Stimulated activated CD4-positive, alpha-beta T cell treated with anti-CD3 and anti-CD28 coated beads, TNF-alpha, amount 100 ng/mL, for 1 hour (primary cell): ENCODE data around the gene PHOX2A.
"Not testable (repeated sequence)": the region's sequence is repeated elsewhere in the genome, so short reads cannot be mapped to it uniquely, and the experiment has no call there.

Experiments used
- DNase-seq, 3 donors: peaks; one replicate each; pipeline ENCODE4 v3.0.0-alpha.2; 2020; ENCODE audit warnings: low read depth in 3 of 3, low spot score in 1 of 3

The PHOX2A gene

GRCh38 chr11:72244060-72244360 lies at the start of gene PHOX2A:
Gene PHOX2A (minus strand): TSS chr11:72244176. CDS start chr11:72244004, 172 bp downstream.
- DNase-seq, result no peak

- DNase-seq, result no peak
Measured at GRCh38 chr11:72293391-72293790, 49.4 kb upstream of the PHOX2A start.

- DNase-seq, result no peak
Measured at GRCh38 chr11:72292106-72292785, 48.3 kb upstream of the PHOX2A start.

GRCh38 chr11:72290741-72291140 lies 46.8 kb upstream of the PHOX2A start:
- not testable (repeated sequence) for DNase-seq

GRCh38 chr11:72287293-72287692 lies 43.3 kb upstream of the PHOX2A start:
- DNase-seq, result no peak

GRCh38 chr11:72283947-72284346 lies 40.0 kb upstream of the PHOX2A start:
- no peak for DNase-seq

GRCh38 chr11:72280726-72281315 lies 36.8 kb upstream of the PHOX2A start:
- DNase-seq, result no peak

- no peak for DNase-seq
Measured at GRCh38 chr11:72280037-72280436, 36.1 kb upstream of the PHOX2A start.

GRCh38 chr11:72278905-72279304 lies 34.9 kb upstream of the PHOX2A start:
- no peak for DNase-seq

- DNase-seq, result no peak
Measured at GRCh38 chr11:72274435-72274834, 30.5 kb upstream of the PHOX2A start.

GRCh38 chr11:72271980-72272379 lies 28.0 kb upstream of the PHOX2A start:
- DNase-seq, result no peak

- DNase-seq, result no peak
Measured at GRCh38 chr11:72267956-72268617, 24.1 kb upstream of the PHOX2A start.

- not testable (repeated sequence) for DNase-seq
Measured at GRCh38 chr11:72266960-72267359, 23.0 kb upstream of the PHOX2A start.

GRCh38 chr11:72265951-72266350 lies 22.0 kb upstream of the PHOX2A start:
- no peak for DNase-seq

GRCh38 chr11:72263361-72263760 lies 19.4 kb upstream of the PHOX2A start:
- no peak for DNase-seq

GRCh38 chr11:72260574-72260973 lies 16.6 kb upstream of the PHOX2A start:
- no peak for DNase-seq

- DNase-seq, result no peak
Measured at GRCh38 chr11:72259490-72259889, 15.5 kb upstream of the PHOX2A start.

GRCh38 chr11:72257570-72257969 lies 13.6 kb upstream of the PHOX2A start:
- no peak for DNase-seq

GRCh38 chr11:72254299-72254993 lies 10.5 kb upstream of the PHOX2A start:
- DNase-seq, result no peak

GRCh38 chr11:72253392-72253791 lies 9.4 kb upstream of the PHOX2A start:
- DNase-seq, result no peak

- no peak for DNase-seq
Measured at GRCh38 chr11:72251614-72252013, 7.6 kb upstream of the PHOX2A start.
